HG03045 (cell line): ENCODE measurements around the gene SLC2A9.
"Not testable (repeated sequence)": the region's sequence is repeated elsewhere in the genome, so short reads cannot be mapped to it uniquely, and the experiment has no call there.

Experiments used
- ATAC-seq: cut with Tn5 transposase; IDR thresholded peaks from one replicate; pipeline ENCODE4 v1.9.1; 2021; ENCODE audit warnings: mild to moderate bottlenecking, moderate library complexity; ENCODE audit not compliant: unreplicated experiment

SLC2A9 gene

DNA sequence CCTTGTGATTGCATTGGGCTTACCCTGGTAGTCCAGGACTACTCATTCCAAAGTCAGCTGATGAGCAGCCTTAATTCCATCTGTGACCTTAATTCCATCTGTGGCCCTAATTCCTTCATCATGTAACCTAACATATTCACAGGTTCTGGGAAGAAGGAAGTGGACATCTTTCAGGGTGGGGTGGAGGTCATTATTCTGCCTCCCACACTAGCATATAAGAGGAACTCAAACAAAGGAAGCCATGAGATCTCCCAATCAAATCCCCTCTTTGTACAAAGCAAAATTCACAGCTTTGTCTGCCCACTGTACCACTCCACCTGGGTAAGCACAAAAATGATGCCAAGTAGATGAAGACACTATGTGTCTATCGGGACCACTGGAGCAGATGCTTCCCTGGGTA, 87.3 kb downstream of the SLC2A9 start:
- no peak for ATAC-seq

DNA sequence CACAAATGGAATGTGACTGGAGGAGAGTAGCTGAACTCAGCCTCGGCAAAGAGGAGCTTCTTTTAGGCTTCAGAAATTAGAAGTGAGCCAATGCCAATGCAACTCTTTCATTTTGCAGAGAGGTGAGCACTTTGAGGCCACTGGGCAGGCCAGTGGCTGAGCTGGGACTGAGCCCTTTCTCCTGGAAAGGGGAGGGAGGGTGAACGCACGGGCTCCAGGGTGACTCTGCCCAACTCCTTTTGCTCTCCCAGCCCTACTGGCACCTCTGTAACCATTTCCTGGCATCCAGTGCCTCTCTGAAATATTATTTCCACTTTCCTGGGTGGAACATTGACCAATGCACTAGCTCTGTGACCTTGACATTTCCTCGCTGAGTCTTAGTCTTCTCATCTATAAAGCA, 88.1 kb downstream of the SLC2A9 start:
- ATAC-seq, result no peak

DNA sequence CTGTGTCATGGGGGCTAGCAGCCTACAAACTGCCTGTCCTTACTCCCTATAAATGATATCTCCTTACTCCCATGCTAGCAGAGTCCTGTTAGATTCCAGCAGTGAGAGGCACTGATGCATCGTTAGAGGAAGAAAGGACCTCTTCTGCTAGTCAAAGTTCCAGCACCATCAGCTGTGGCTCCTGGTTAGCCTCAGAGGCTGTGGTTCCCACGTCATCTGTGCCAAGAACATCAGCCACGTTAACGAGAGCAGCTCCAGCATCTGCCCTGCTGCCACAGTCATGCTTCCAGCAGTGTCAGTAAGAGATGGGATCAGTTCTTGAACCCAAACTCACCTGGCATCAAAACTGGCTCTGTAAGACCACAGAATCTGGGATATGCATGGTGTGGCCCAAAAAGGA, 88.5 kb downstream of the SLC2A9 start:
- ATAC-seq, result no peak

DNA sequence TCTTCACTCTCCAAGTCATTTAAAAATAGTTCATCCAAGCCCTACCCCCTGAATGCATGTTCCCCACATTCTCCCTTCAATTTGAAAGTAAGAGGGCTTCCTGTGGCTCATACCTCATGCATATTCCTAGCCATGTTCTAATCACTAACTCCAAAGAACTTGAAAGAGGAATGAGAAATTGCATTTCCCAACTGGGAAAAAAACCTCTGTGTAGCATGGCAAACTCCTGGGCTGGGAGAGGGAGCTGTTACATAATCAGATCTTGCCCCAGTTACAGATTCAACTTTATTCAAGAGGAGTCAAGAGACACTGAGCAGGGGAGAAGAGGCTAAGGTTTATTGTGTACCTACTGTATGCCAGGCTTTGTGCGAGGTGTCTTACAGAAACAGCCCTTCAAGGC, 90.2 kb downstream of the SLC2A9 start:
- ATAC-seq, result no peak

DNA sequence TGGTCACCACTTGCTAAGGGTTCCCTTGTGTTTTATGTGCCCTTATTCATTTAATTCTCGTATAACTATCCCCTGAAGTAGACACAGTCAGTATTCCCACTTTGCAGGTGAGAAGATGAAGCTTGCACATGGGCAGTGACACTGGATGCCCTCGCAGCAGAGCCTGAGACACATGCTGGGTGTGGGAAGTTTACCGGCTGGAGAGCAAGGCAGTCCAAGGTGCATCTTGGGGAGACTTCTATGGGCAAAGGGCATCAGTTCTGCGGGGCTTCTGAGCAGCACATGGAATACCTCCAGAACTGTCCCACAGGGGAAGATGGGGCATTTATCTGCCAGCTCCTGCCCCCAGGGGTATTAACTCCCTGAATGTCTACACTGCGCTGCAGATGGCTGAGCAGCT, 92.2 kb downstream of the SLC2A9 start:
- no peak for ATAC-seq

DNA sequence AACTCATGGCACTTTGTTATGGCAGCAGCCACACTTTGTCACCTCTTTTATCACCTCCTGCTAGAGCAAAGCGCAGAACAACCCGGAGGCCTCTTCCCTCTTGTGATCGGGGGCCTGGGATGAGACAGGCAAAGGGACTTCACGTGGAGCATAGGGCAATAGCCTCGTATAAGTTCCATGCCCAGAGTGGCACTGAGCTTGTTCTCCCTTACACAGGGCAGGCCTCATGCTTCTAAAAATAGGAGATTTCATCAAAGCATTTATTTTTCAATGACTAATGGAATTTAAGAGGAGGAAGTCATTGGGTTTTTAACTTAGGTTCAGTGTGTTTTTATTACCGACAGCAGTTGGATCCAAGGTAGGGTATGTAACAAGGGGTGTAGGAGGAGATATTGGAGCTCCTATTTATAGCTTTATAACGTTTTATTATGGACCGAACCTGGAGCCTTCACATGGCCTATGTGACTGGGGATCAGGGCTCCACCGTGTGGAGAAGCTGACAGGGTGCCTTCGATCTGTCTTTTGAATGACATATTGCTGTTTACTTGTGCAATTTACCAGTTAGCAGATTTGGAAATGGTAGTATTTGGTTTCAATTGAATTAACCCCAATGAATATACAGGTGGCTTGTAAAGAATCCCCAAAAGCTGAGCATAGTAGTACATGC, 93.8 kb downstream of the SLC2A9 start:
- no peak for ATAC-seq

DNA sequence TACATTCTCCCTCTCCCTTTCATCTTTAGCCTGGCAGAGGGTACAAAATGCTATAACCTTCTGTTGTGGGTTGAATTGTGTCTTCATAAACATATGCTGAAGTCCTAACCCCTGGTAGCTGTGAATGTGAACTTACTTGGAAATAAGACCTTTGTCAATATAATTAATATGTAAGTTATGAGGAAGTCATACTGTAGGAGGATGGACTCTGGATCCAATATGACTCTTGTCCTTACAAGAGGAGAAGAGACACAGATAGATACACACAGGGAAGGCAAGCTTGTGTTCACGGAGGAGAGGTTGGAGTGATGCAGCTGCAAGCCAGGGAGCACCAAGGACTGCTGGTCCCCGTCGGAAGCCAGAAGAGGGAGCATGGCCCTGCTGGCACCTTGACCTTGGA, 94.7 kb downstream of the SLC2A9 start:
- no peak for ATAC-seq

DNA sequence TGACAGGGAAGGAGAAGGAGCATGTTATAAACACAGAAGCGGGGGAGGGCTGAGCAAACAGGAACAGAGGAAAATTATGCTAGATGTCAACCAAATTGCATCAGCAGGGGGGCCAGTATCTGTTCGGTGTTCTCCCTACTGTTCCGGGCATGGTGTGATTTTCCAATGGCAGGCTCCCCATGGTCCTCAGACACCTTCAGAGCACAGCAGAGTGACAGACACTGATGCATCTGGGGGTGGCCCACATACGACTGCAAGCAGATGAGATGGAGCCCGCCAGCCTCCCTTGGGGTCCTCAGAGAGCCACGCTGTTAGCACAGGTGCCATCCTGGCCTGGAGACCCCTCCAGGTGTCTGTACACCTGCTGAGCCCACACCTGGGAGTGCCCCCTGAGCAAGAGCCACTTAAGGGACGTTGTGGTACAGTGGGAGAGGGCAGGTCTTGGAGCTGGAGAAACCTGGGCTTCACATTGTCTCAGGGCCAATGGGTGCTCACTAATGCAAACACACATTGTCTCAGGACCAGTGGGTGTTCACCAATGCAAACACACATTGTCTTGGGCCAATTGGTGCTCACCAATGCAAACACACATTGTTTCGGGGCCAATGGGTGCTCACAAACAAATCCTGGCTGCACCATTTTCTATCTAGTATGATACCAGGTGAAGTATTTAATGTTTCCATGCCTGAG, 95.4 kb downstream of the SLC2A9 start:
- ATAC-seq, result no peak

DNA sequence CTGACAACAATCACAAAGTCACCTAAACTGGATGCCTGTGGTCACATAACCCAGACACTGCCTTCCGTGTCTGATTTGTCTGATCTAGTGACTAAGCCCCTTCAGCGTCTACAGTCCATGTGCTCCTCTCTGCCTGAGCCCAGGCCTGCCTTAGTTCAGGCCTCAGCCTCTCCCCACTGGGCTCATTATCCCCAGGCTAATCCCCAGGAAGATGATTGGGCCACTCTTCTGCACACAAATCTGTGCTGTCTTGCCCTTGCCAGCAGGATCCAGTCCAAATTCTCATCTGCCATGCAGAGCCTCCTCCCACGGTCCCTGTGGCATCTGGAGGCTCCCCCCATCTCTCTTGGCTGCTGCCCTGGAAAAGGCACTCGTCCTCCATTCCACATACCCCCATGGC, 96.5 kb downstream of the SLC2A9 start:
- no peak for ATAC-seq

DNA sequence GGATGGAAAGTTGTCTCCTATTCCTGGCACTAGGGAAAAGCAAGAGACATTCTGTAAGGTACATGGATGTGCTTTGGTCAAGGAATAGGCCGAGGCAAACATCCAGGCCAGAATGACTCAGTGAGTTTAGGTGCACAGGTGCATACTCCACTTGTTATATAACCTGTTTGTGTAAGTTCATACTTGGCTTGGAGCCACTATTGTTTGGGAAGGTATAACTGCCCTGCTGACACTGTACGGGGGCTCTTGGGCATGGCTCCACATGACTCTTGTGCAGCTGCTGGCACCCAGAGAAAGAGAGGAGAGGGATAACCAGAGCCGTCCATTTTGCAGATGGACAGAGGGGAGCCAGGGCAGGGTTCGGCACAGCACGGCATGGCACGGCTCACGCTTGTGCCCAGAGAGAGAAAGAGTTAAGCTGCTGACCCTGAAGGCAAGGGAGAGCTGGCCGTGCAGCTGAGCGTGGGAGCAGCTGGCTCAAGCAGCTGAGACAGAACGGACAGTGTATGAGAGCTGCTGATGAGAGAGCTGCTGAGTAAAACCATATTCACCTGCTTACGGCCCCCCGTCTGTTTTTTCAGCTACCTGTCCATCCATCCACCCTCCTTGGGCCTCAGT, 98.0 kb downstream of the SLC2A9 start:
- no peak for ATAC-seq

DNA sequence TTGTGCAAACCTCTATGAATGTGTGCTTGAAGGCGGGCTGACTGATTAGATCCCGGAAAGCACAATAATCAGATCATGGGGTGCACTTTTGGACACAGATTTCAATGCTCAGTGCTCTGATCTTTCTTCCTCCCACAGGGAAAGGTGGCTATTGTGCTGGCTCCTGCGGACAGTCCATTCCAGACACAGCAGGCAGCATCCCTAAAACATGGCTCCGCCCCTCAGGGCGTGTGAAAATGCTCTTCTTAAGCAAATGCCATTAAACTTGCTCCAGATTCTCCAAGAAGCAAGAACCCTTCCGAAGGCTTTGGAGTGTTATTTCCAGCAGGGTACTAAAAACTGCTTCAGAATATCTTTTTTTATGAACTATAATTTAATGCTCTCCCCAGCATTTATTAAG, 100.0 kb downstream of the SLC2A9 start:
- ATAC-seq, result no peak

DNA sequence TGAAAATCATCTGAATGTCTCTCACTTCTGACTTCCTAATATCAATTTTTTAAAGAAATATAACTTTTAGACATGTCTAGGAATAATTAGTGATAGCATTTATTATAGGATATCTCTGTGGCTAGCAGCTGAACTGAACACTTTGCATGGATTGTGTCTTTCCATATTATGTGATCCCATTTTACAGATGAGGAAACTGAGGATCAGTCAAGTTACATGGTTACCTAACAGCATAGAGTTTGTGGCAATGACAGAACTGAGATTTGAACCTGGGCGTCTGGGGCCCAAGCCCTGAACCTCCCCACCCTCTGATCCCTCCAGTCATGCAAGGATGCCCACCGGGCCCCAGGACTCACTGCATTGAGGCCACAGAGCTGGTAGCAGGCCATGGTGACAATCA, 101.3 kb downstream of the SLC2A9 start:
- ATAC-seq, result no peak

DNA sequence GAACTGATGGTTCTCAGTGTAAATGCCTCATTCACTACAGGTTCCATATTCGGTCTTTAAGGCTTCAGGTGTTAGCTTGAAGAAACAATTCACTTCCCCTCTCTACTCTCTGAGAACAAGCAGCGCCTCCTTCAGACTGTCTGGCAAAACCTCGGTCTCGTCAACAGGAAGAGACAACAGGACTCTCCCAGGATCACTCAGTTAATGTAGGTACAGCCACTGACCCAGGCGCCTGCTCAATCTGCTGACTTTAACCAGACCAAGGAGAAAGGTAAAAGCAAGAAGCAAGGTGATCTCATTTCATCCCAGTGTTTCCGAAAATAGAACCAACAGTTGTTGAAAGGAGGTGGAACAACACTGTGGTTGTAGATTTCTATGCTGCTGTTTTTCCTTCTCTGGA, 102.2 kb downstream of the SLC2A9 start:
- ATAC-seq, result no peak

DNA sequence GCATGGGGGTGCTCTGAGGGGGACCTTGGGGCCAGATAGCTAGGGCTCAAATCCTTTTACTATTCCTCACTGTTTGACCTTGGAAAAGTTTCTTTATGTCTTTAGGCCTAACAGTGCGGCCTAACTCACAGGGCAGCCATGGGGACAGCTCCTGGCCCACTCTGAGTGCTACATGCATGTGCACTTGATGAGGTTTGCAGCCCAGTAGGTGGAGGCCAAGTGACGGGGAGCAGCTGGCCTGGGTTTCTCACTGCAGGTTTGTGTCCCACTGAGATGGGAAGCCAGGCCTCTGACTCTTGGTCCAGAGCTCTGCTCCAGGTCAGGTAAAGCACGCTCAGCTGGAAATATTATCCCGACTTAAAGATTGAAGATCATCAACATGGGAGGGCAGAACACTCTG, 102.8 kb downstream of the SLC2A9 start:
- ATAC-seq, result no peak

DNA sequence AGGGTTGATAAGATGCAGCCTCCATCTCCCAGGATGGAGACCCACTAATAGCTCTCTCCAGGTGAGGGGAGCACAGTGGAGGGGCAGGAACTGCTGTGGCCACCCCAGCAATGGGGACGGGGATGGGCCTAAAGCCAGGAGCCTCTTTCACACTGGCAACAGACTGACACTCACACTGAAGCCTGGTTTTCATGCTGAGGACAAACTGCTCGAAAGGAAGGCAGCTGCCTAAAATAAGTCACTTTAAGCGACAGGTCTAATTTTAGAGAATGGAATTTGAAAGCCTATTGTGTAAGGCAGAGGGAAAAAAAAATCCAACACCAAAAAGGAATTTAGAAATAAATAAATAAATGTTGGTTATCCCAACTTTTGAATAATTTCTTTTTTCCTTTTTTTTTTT, 104.4 kb downstream of the SLC2A9 start:
- no peak for ATAC-seq

DNA sequence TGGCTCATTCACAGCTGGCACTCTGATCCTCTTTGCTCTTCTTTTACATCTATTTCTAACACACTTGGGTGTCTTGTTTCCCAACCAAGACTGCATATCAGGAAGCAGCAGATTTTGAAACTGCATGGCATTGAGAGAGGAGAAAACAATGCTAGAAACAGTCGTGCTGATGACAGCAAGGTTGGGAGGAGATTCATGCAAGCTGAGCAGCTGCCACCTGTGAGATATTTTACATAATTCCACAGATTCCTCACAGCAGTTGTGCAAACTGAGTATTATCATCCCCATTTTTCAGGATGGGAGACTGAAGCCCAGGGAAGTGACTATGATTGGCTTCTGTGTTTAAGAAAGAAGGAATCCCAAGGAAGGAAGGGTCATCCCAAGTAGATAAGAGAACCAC, 105.0 kb downstream of the SLC2A9 start:
- no peak for ATAC-seq

DNA sequence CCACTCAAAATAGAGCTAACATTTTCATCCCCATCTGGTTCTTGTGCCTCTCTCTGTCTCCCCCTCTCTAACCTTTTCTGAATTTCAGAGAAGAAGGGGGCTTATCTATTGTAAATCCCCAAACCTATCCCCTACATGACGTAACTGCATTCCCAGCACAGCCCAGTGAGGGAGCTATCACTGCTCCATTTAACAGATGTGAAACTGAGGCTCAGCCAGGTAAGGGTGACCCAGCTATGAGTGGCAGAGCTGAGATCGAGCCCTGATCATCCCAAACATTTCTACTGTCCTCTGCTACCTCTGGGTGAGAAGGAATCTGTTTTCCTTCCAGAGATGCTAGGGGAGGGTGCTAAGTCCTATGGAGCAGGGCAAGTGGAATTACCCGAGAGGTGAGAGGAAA, 107.5 kb downstream of the SLC2A9 start:
- no peak for ATAC-seq

DNA sequence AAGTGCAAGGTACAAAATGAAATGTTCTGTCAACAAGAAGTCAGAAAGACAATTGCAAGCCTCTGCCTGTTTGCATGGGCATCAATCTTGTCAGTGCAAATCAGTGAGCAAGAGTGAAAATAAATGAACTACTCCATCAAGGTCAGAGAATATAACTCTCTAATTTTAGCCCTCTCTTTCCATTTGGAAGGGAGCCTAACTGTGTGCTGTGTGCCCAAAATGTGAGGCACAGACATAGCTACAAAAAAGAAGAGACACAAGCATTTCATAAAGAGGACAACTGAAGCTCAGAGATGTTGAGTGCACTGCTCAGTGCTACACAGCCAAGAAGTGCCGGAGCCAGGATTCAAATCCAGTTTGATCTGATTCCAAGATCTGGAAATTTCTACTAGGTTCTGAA, 114.3 kb downstream of the SLC2A9 start:
- ATAC-seq, result no peak

DNA sequence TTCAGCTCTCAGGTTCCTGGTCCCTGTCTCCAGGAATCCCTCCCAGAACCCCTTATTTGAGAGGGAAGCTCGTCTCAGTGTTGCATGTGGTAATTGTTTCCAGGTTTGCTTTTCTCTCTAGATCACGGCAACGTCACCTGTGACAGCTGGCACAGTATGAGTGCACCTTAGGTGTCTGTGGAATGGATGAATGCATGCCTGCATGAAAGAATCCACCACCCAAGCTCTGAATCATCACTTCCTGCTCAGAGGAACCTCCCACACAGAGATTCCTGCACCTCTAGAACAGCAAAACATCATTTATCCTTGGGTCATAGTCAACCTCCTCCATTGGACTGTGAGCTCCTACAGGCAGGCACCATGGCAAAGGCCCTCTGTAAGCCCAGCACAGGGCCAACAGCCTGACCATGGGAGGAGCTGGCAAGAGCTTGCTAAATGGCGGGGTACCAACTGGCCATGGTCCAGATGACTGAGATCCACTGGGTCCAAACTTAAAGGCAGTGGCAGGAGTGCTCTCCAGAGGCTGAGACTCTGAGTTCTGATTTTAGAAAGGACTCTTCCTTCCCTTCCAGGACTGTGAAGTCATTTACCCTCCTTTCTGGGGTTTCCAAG, 116.2 kb downstream of the SLC2A9 start:
- no peak for ATAC-seq

DNA sequence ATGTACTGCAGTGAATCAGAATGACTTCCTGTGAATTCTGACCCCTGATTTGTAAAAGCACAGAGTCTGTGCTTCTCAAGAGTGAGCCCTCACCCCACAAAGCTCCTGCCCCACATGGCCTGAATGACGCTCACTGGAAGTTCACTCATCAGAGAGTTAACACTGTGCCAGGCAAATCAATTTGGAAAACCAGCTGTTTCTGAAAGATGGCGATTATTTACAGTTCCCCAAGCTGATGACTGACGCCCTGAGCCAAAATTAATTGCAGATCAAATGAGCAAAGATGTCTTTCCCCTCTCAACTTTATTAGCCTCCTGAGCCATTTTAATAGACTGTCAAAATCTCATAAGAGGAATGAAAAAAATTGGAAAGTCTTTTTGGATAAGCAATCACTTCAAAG, 118.0 kb downstream of the SLC2A9 start:
- no peak for ATAC-seq

DNA sequence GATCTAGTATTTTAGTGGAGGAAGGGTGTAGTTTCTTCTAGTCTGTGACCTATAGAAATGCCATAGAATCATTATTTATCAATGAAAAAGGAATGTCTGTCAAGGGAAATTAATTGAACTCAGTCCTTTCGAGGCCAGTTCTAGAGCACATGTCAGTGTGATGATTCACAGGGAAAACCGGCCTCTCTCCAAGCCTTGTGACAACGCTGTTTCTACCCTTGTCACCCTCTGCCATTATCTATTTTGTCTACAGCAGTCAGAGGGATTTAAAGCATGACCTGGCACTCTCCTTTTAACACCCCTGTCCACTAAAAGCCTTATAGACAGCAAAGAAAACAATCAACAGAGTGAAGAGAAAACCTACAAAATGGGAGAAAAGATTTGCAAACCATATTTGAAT, 120.0 kb downstream of the SLC2A9 start:
- ATAC-seq, result no peak

DNA sequence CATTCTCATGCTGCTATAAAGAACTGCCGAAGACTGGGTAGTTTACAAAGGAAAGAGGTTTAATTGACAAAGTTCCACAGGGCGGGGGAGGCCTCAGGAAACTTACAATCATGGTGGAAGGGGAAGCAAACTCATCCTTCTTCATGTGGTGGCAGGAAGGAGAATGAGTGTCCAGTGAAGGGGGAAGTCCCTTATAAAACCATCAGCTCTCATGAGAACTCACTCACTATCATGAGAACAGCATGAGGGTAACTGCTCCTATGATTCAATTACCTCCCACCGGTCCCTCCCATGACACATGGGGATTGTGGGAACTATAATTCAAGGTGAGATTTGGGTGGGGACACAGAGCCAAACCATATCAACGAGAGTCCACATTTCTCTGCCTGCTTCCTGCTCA, 120.7 kb downstream of the SLC2A9 start:
- ATAC-seq, result not testable (repeated sequence)
